Left ventricle myocardium superior (tissue), 1 donor: Measurements from ENCODE around the gene VAV2. TPM values are rescaled to one million over a fixed set of nuclear protein-coding genes. Genes with fewer than 3 reads are reported as not detected.
A peak's percentile ranks its signal among the peaks of the same experiment; 100 is the strongest.

Experiments used
- ATAC-seq: fragments of 200-7000 bp; cut with Tn5 transposase; one replicate; pipeline ENCODE4 v1.9.1; 2020; ENCODE audit warnings: mild to moderate bottlenecking, moderate library complexity
- DNase-seq: peaks from one replicate; pipeline ENCODE4 v3.0.0-alpha.2; 2020
- intact Hi-C: fragments of 100-400 bp; cut with micrococcal nuclease; formaldehyde crosslinking; loops from one replicate; pipeline ENCODE4 v1.11.0; 2022
- total RNA-seq: library from RNA; stranded (reverse); fragmentation: NEBNext Ultra II Directional; extraction: Animal tissue kit (Norgen Biotek cat#: 25700); gene quantifications from one replicate; pipeline ENCODE4 v1.2.1, GENCODE V29; 2021
- donor health status: DM: no; HTN: yes; CAD: no; lungs with severe emphysema.

The VAV2 gene
- total RNA-seq, 1 donor from 2014 or later, result 6.1 TPM

- ATAC-seq (no peak), DNase-seq (no peak)
- intact Hi-C loops, result no loop called here
Observed at GRCh38 chr9:134029248-134030226, 37.4 kb upstream of the VAV2 start.

GRCh38 chr9:134028575-134029247 lies 36.6 kb upstream of the VAV2 start:
- DNase-seq, result no peak
- intact Hi-C loops, result no loop called here
- no peak for ATAC-seq

- DNase-seq, result no peak
- ATAC-seq, result no peak
- intact Hi-C loops, result no loop called here
Observed at GRCh38 chr9:134028076-134028475, 36.0 kb upstream of the VAV2 start.

GRCh38 chr9:134027561-134027960 lies 35.4 kb upstream of the VAV2 start:
- intact Hi-C loops, result no loop called here
- ATAC-seq, result no peak

GRCh38 chr9:134026981-134027380 lies 34.9 kb upstream of the VAV2 start:
- intact Hi-C loops, result no loop called here

More at GRCh38 chr9:134027561-134027960, 35.4 kb upstream of the VAV2 start:
- no peak for DNase-seq

GRCh38 chr9:134026581-134026980 lies 34.5 kb upstream of the VAV2 start:
- intact Hi-C loops, result no loop called here
- no peak for ATAC-seq
- DNase-seq, result no peak

More at GRCh38 chr9:134026981-134027380, 34.9 kb upstream of the VAV2 start:
- DNase-seq, result no peak
- no peak for ATAC-seq

GRCh38 chr9:134025606-134026541 lies 33.8 kb upstream of the VAV2 start:
- ATAC-seq, result peak; percentile 1
- intact Hi-C loops, result no loop called here
- DNase-seq, result peak; percentile 59

- peak; percentile 95 for ATAC-seq
- peak; percentile 98 for DNase-seq
- intact Hi-C loops, result no loop called here
Observed at GRCh38 chr9:134024828-134025605, 32.9 kb upstream of the VAV2 start, which contains the start of gene BRD3OS. TSS of gene BRD3OS (plus strand) at chr9:134025481. CDS start at chr9:134026748, 1,267 bp downstream.

GRCh38 chr9:134024214-134024792 lies 32.2 kb upstream of the VAV2 start:
- intact Hi-C loops, result no loop called here
- ATAC-seq (no peak), DNase-seq (no peak)

- ATAC-seq, result no peak
- intact Hi-C loops, result no loop called here
- DNase-seq, result no peak
Observed at GRCh38 chr9:134014946-134015345, 22.8 kb upstream of the VAV2 start.

GRCh38 chr9:134011401-134011800 lies 19.3 kb upstream of the VAV2 start:
- intact Hi-C loops, result no loop called here
- no peak for DNase-seq
- ATAC-seq, result no peak

- intact Hi-C loops, result no loop called here
- ATAC-seq (peak; percentile 30), DNase-seq (no peak)
Observed at GRCh38 chr9:134010310-134011173, 18.4 kb upstream of the VAV2 start.

GRCh38 chr9:134007571-134007970 lies 15.4 kb upstream of the VAV2 start:
- ATAC-seq, result no peak
- intact Hi-C loops, result no loop called here
- DNase-seq, result no peak

- ATAC-seq, result no peak
- intact Hi-C loops, result no loop called here
- DNase-seq, result no peak
Observed at GRCh38 chr9:134007150-134007549, 15.0 kb upstream of the VAV2 start.

- ATAC-seq, result no peak
Observed at GRCh38 chr9:134005381-134005780, 13.3 kb upstream of the VAV2 start.

GRCh38 chr9:134004881-134005280 lies 12.8 kb upstream of the VAV2 start:
- ATAC-seq (no peak), DNase-seq (no peak)
- intact Hi-C loops, result no loop called here

More at GRCh38 chr9:134005381-134005780, 13.3 kb upstream of the VAV2 start:
- intact Hi-C loops, result no loop called here
- DNase-seq, result no peak
